Ishikawa (cell line): Measurements from ENCODE around the gene GPR37.

Experiments used
- CEBPB ChIP-seq: IDR thresholded peaks from 2 replicates; pipeline ENCODE4 v1.6.1; 2012
- CREB1 ChIP-seq: IDR thresholded peaks from 2 replicates; pipeline ENCODE4 v1.6.1; 2012; ENCODE audit warnings: low read depth
- EGR1 ChIP-seq: IDR thresholded peaks from 2 replicates; pipeline ENCODE4 v1.6.1; 2012
- EP300 ChIP-seq: IDR thresholded peaks from 2 replicates; pipeline ENCODE4 v1.6.1; 2012; ENCODE audit warnings: borderline replicate concordance
- FOXM1 ChIP-seq: IDR thresholded peaks from 2 replicates; pipeline ENCODE4 v1.6.1; 2012; ENCODE audit warnings: low read depth, borderline replicate concordance
- MAX ChIP-seq: IDR thresholded peaks from 2 replicates; pipeline ENCODE4 v1.6.1; 2012
- NFIC ChIP-seq: IDR thresholded peaks from 2 replicates; pipeline ENCODE4 v1.6.1; 2012
- RAD21 ChIP-seq: IDR thresholded peaks from 2 replicates; pipeline ENCODE4 v1.6.1; 2012; ENCODE audit warnings: low read depth
- REST ChIP-seq: IDR thresholded peaks from 2 replicates; pipeline ENCODE4 v1.6.1; 2012; ENCODE audit warnings: low read depth, mild to moderate bottlenecking
- TAF1 ChIP-seq: IDR thresholded peaks from 2 replicates; pipeline ENCODE4 v1.6.1; 2012; ENCODE audit warnings: low read depth, mild to moderate bottlenecking
- TCF12 ChIP-seq: IDR thresholded peaks from 2 replicates; pipeline ENCODE4 v1.6.1; 2012; ENCODE audit warnings: low read depth
- TEAD4 ChIP-seq: IDR thresholded peaks from 2 replicates; pipeline ENCODE4 v1.6.1; 2012
- USF1 ChIP-seq: IDR thresholded peaks from 2 replicates; pipeline ENCODE4 v1.6.1; 2012
- YY1 ChIP-seq: IDR thresholded peaks from 2 replicates; pipeline ENCODE4 v1.6.1; 2012; ENCODE audit warnings: low read depth
- ZBTB7A ChIP-seq: IDR thresholded peaks from 2 replicates; pipeline ENCODE4 v1.6.1; 2012; ENCODE audit warnings: low read depth

The GPR37 gene

GRCh38 chr7:124723012-124723411 lies 42.6 kb downstream of the GPR37 start:
- peak; percentile 43; the same call in 1 of the 2 replicates for TF ChIP-seq REST
- TF ChIP-seq RAD21, result no peak

DNA sequence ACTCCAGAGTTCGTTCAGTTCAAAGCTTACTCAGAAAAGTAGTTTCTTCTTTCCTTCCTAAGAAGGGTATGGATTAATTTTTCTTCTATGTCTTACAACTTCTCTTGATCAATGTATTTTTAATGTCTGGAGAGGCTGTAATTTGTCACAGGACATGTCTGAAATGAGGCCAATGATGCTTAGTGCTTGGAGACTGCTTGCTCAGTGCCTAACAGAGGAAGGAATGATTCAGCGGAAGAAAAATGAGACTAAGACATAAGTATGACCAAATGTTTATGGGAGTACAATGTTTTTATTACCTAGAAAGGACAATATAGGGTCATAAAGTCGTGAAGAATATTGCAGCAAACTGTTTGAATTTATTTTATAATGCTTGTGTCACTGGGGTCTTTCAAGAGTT lies 43.3 kb downstream of the GPR37 start:
- no peak for TF ChIP-seq EP300
- no peak for TF ChIP-seq ZBTB7A
- TF ChIP-seq REST, result no peak
- no peak for TF ChIP-seq TAF1
- TF ChIP-seq TCF12, result no peak
- TF ChIP-seq CEBPB, result no peak
- no peak for TF ChIP-seq TEAD4
- no peak for TF ChIP-seq CREB1
- TF ChIP-seq MAX, result no peak
- no peak for TF ChIP-seq EGR1
- TF ChIP-seq YY1, result no peak
- no peak for TF ChIP-seq FOXM1
- TF ChIP-seq USF1, result no peak
- no peak for TF ChIP-seq NFIC
- no peak for TF ChIP-seq RAD21

GRCh38 chr7:124720195-124720594 lies 45.4 kb downstream of the GPR37 start:
- TF ChIP-seq ZBTB7A, result no peak
- TF ChIP-seq NFIC, result no peak
- no peak for TF ChIP-seq TAF1
- no peak for TF ChIP-seq MAX
- TF ChIP-seq TEAD4, result no peak
- no peak for TF ChIP-seq YY1
- TF ChIP-seq USF1, result no peak
- TF ChIP-seq REST, result no peak
- TF ChIP-seq TCF12, result no peak
- TF ChIP-seq RAD21, result no peak
- TF ChIP-seq EP300, result no peak
- no peak for TF ChIP-seq CEBPB
- TF ChIP-seq CREB1, result no peak
- TF ChIP-seq EGR1, result no peak
- no peak for TF ChIP-seq FOXM1

- TF ChIP-seq TEAD4 (no peak), YY1 (no peak), RAD21 (no peak), TAF1 (no peak), CEBPB (no peak), MAX (no peak), EGR1 (no peak)
These were observed 47.4 kb downstream of the GPR37 start for GRCh38 chr7:124718032-124718766.
